HTR-8/SVneo (cell line): ENCODE data around the gene BCL2L1.

Experiments used
- DNase-seq: peaks from one replicate; pipeline ENCODE4 v3.0.0; 2011; ENCODE audit warnings: low spot score, mixed read lengths; ENCODE audit not compliant: insufficient read length
- FAIRE-seq: peaks from 2 replicates; lab custom pipeline; 2011; peaks lifted over from hg19 to GRCh38; lab: Jason Lieb, UNC

Gene BCL2L1

GRCh38 chr20:31738729-31739549, 16.3 kb upstream of the BCL2L1 start, which contains the start of gene TPX2:
Gene TPX2 (plus strand): TSS chr20:31739290. CDS start chr20:31757477, 18,187 bp downstream.
- FAIRE-seq, result peak; percentile 80

DNA sequence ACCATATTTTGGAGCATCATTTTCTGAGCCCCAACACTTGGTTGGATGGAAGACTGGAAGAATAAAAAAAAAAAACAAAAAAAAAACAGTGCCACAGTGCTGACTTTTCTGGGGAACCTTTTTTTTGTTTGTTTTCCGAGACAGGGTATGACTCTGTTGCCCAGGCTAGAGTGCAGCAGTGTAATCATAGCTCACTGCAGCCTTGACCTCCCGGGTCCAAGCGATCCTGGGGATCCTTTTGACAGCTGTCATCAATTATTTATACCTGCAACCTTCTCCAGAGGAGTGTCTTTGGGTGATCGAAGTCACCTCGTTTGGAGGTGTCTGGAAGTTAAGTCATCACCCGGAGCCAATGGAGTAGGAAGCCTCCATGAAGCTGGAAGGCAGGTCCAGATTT, 8.7 kb upstream of the BCL2L1 start:
- DNase-seq (no peak), FAIRE-seq (no peak)

More at GRCh38 chr20:31738729-31739549, 16.3 kb upstream of the BCL2L1 start, which contains the start of gene TPX2:
- peak; percentile 99 for DNase-seq

- peak; percentile 98 for DNase-seq
- peak; percentile 28 for FAIRE-seq
Observed at GRCh38 chr20:31723319-31724078, 831 bp upstream of the BCL2L1 start.

- DNase-seq (no peak), FAIRE-seq (no peak)
Observed at GRCh38 chr20:31723069-31723318, 326 bp upstream of the BCL2L1 start.

DNA sequence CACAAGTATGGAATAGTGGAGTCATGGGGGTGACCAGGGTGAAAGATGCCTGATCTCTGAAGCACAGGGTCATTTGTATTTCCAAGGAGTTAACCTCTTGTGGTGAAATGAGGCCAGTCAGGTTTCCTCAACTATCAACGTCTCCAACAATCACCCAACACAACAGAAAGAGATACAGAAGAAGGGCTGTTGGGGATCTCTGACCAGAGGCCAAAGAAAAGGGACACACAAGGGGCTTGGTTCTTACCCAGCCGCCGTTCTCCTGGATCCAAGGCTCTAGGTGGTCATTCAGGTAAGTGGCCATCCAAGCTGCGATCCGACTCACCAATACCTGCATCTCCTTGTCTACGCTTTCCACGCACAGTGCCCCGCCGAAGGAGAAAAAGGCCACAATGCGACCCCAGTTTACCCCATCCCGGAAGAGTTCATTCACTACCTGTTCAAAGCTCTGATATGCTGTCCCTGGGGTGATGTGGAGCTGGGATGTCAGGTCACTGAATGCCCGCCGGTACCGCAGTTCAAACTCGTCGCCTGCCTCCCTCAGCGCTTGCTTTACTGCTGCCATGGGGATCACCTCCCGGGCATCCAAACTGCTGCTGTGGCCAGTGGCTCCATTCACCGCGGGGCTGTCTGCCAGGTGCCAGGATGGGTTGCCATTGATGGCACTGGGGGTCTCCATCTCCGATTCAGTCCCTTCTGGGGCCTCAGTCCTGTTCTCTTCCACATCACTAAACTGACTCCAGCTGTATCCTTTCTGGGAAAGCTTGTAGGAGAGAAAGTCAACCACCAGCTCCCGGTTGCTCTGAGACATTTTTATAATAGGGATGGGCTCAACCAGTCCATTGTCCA, 1.0 kb downstream of the BCL2L1 start:
- no peak for FAIRE-seq
- DNase-seq, result no peak

- FAIRE-seq (no peak), DNase-seq (no peak)
Observed at GRCh38 chr20:31720486-31721407, 1.9 kb downstream of the BCL2L1 start.

DNA sequence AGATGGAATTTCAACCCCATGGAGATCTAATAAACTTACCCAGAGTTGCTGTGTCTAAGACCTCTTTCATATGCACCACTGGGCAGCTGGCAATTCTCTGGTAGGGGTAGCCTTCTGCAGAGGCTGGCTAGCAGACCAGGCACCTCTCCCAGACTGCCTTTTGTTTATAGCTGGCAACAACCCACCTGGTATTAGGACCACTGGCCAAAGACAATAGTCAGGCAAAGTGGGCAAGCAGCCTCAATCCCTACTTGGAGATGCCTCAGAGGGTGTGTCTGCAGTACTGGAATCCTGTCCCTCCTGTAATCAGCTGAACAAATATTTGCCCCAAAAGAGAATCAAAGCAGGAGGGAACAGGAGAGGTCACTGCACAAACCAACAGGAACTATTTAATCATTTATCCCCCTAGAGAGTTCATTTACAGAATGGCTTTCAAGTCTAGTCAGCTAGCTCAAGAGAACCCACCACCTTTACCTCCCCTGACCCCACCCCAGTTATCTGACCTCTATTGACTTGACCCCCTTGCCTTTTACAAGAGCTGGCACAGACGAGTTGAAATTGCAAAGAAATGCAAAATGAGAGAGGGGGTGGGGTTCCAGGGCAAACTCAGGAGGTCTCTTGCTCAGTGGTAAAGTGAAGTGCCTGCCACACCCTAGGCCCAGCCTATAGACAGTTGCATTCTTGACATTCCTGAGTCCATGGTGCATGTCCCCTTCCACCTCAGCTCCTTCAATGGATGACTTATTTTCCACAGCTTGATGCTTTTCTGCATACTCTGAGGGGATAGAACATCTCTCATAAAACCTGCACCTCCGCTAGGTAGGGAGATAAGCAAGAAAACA, 2.8 kb downstream of the BCL2L1 start:
- peak; percentile 55 for FAIRE-seq
- no peak for DNase-seq

DNA sequence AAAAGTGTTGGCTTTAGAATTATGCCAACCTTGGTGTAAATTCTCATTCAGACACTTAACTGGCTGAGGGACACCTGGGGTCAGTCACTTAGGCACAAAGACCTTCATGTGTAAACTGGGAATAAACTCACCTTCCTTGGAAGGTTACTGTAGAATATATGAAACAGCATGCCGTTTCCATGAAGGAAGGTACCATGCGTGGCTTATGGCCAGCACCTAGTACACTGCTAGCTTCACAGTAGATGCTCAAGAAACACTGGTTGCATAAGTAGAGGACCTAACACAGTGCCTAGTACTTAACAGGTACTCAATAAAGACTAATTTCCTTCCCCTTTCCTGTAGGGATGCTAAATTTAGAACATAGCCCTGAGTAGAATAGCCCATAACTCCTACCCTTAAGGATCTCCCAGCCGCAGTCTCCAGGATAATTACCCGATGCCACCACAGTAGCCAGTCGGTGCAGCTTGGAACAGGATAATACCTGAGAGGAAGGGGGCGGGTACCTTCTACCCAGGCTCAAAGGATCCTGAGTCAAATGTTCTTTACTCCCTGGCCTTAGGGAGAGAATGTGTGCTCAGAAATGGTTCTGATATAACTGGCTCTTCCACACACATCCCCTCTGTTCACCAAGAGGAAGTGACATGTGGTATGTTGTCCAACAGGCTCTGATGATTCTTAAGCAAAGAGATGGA, 3.6 kb downstream of the BCL2L1 start:
- DNase-seq (no peak), FAIRE-seq (no peak)

GRCh38 chr20:31717478-31718201, 5.0 kb downstream of the BCL2L1 start:
- DNase-seq (no peak), FAIRE-seq (no peak)

DNA sequence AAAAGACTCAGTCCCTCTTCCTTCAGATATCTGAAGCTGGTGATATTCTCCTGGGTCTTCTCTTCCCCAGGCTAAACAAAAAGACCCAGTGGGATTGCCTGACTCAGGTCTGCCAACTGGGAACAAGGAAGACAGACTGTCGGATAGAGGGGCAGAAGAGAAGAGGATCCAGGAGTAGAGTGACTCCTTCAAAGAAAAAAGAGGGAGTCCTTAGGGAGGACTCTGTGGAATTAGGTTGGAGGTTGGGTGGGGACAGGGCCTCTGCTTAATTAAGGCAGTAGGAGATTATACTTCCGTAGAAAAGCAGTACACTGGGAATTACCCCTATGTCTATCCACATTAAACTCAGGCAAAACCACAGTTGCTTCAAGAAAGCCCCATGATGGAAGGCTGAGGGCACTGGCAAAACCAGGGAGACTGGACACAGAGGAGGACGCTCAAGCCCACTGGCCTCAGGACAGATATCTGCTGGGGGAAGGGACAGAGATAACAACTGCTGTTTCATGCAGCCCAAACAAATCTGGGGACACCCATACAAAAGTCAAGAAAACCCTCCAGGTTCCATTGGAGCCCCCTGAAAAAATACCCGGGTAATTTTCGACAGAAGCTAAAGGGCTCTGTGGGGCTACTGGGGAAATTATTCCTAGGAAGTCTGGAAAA, 5.7 kb downstream of the BCL2L1 start:
- FAIRE-seq (no peak), DNase-seq (no peak)

DNA sequence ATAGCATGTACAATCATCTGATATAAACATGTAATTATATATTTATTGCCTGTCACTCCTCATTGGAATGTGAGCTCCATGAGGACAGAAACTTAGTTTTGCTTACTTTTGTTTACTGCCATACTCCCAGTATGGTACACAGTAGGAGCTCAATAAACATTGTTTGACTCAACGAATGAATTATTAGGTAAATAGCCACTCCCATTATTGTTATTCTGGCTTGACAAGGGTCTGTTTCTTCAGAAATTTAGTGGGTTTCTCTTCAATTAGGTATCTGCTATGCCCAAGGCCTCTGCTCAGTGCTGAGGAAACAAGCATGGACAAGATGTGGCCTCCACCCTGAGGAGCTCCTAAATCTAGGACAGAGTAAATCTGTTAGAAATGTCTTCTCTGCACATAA, 6.3 kb downstream of the BCL2L1 start:
- no peak for FAIRE-seq
- no peak for DNase-seq

GRCh38 chr20:31715766-31716165, 6.9 kb downstream of the BCL2L1 start:
- no peak for DNase-seq
- no peak for FAIRE-seq

GRCh38 chr20:31713312-31714273, 9.1 kb downstream of the BCL2L1 start:
- DNase-seq, result peak; percentile 88
- FAIRE-seq, result no peak

DNA sequence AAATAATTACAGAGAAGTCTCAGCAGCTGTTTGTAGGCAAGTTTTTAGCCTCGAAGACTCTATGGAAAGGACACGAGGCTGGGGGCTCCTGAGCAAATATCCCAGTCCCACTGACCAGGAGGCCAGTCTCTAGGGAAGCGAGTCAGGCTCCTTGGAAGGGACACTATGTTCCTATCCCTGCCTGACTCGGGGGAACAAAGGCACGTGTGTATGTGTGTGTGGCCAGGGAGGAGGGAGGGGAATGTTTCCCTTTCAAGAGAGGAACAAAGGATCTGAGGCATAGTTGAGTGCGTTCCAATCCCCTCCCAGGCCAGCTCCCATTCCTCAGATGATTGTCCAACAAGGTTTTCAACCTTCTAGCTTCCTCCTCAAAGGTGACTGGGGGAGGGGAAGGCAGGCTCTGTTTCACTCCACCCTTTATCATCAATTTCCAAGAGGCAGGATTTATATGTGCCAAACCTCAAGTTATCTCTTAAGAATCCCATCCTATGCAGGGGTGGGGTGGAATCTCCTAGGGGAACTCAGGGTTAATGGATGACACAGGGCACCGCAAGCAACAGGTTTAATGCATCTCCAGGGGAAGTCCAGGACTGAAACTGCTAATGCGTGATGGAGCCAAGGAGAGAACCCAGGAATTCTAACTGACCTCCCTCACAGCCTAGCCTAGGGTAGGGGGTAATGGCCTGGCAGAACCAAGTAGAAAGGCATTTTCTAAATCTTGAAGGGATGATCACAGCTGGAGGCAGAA, 9.9 kb downstream of the BCL2L1 start:
- DNase-seq (peak; percentile 64), FAIRE-seq (peak; percentile 72)

GRCh38 chr20:31712112-31712553, 10.5 kb downstream of the BCL2L1 start:
- no peak for FAIRE-seq
- no peak for DNase-seq
